Measurements from ENCODE around the gene CEL. TPM values are rescaled to one million over a fixed set of nuclear protein-coding genes. Genes with fewer than 3 reads are reported as not detected.

CEL gene
- total and polyA plus RNA-seq, 10 of the 15 experiments (the other 5 are each of a cell fraction or from before 2014, with no cell fraction given): 0.05 to 4.1 (median 0.29) TPM; not detected in 2

DNA sequence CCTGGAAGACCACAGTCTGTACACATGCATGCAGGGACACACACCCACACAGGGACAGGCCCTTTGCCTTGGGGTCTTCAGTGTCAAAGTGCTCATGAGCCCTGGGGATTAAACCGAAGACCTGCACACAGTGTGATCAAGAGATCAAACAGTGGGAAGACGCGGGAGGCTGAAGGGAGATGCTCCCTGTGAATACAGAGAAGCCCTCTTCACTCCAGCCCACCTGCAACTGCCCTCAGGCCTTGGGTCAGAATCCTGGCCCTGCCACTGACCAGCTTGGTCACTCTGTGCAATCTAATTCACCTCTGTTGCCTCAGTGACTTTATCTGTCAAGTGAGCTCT is 56.4 kb downstream of the CEL start (continued):
- TF ChIP-seq TCF3 (IDR thresholded peaks at IDR 0.05; ENCODE audit: borderline replicate concordance, insufficient read depth, low read depth, low read length) (no peak), PML (IDR thresholded peaks at IDR 0.05; ENCODE audit: low read length) (no peak)
- TF ChIP-seq, protein P1, sequence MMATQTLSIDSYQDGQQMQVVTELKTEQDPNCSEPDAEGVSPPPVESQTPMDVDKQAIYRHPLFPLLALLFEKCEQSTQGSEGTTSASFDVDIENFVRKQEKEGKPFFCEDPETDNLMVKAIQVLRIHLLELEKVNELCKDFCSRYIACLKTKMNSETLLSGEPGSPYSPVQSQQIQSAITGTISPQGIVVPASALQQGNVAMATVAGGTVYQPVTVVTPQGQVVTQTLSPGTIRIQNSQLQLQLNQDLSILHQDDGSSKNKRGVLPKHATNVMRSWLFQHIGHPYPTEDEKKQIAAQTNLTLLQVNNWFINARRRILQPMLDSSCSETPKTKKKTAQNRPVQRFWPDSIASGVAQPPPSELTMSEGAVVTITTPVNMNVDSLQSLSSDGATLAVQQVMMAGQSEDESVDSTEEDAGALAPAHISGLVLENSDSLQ (IDR thresholded peaks at IDR 0.05): no peak

DNA sequence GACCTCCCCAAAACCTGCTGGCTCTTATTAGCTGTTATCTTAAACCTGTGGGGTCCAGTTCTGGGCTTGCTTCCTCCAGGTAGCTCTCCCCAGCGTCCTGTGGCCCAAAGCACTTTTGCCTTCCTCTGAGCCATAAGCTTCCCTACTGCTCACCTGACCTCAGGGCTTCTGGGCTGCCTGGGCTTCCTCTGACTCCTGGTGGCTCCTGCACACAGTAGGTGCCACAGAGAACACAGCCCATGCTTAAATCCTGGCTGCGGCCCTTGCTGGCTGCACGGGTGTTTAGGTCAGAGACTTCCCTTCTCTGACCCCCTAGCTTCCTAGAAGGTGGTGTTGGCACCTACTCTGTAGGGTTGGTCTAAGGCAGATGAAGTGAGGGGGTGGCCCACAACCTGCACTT is 56.8 kb downstream of the CEL start:
- in situ Hi-C loops (cut with MboI): no loop called here
- DNase-seq (ENCODE audit: low read depth, low spot score): no peak
- Histone ChIP-seq H3K9ac (ENCODE audit: control insufficient read depth, insufficient read depth, low read length) (no peak overlapping the region), H4K20me1 (ENCODE audit: control insufficient read depth, insufficient read depth) (no peaks in the 10 kb centered on the region; the same call in 1 of the 2 replicates), H3K4me1 (ENCODE audit: control insufficient read depth, insufficient read depth, low read length) (peaks cover 62% of the 10 kb centered on the region), H3K9me3 (replicated peaks; ENCODE audit: control insufficient read depth, insufficient read depth, low read length) (no peaks in the 10 kb centered on the region), H3K36me3 (ENCODE audit: control insufficient read depth in 2 of 2, insufficient read depth in 2 of 2, low read length in 1 of 2) (no peaks in the 10 kb centered on the region), H3K79me2 (ENCODE audit: control insufficient read depth, insufficient read depth, low read length) (peaks cover 60% of the 10 kb centered on the region), H3K27ac (ENCODE audit: control insufficient read depth, insufficient read depth) (no peak overlapping the region), H3K27me3 (replicated peaks in 1 of 2; ENCODE audit: control insufficient read depth in 2 of 2, insufficient read depth in 2 of 2, low read length in 1 of 2) (no peaks in the 10 kb centered on the region), H3K4me3 (no peak overlapping the region), H3K4me2 (ENCODE audit: control insufficient read depth, insufficient read depth) (no peak overlapping the region), H2AFZ (ENCODE audit: control insufficient read depth, low read depth, low read length) (no peak overlapping the region)
- 81% methylated on average over 3 of the region's 3 CpGs for WGBS (ENCODE audit: insufficient coverage, insufficient replicate concordance, low lambda C conversion rate, missing lambda C conversion rate)
- ChIA-PET SMC1A (ENCODE audit: uncharacterized antibody, unreplicated experiment) (interaction anchor here (1.0 to 2.5 kb wide), 4 partner anchors 15 to 30 kb away, joined by 3 to 15 read pairs (median 8); no protein-coding TSS in a partner anchor), RAD21 (ENCODE audit: unreplicated experiment) (interaction anchor here (1.0 to 14.4 kb wide), 3 partner anchors 12 to 27 kb away, joined by 3 to 219 read pairs (median 3); no protein-coding TSS in a partner anchor), POLR2A (interaction anchor here (0.6 to 7.3 kb wide), 7 partner anchors 9 to 31 kb away, joined by 3 to 66 read pairs (median 4); no protein-coding TSS in a partner anchor), CTCF (interaction anchor here (0.6 to 22.5 kb wide), 9 partner anchors 10 to 97 kb away, joined by 3 to 401 read pairs (median 4); no protein-coding TSS in a partner anchor)
- ATAC-seq: no peak
- BruUV-seq (replicated peaks): no TSS peak
- intact Hi-C loops (cut with micrococcal nuclease; ENCODE audit: unreplicated experiment): no loop called here
- FAIRE-seq: no peak
- no peak for TF ChIP-seq KDM1A (IDR thresholded peaks at IDR 0.05; ENCODE audit: borderline replicate concordance)
- TF ChIP-seq BACH1 (IDR thresholded peaks at IDR 0.05; ENCODE audit: borderline replicate concordance): no peak
- no peak for TF ChIP-seq MEF2B (IDR thresholded peaks at IDR 0.05; ENCODE audit: partially characterized antibody, poor library complexity, severe bottlenecking)
- TF ChIP-seq, protein P1 (IDR thresholded peaks at IDR 0.05): no peak
- no peak for TF ChIP-seq NFYB (IDR thresholded peaks at IDR 0.05; ENCODE audit: insufficient read depth, low read depth, low read length)
- no peak for TF ChIP-seq SRF (IDR thresholded peaks at IDR 0.05; ENCODE audit: low read depth in 2 of 2, low read length in 2 of 2)
- no peak for TF ChIP-seq ZZZ3 (IDR thresholded peaks at IDR 0.05; ENCODE audit: control insufficient read depth, insufficient read length, low read depth)
- TF ChIP-seq, protein P2, sequence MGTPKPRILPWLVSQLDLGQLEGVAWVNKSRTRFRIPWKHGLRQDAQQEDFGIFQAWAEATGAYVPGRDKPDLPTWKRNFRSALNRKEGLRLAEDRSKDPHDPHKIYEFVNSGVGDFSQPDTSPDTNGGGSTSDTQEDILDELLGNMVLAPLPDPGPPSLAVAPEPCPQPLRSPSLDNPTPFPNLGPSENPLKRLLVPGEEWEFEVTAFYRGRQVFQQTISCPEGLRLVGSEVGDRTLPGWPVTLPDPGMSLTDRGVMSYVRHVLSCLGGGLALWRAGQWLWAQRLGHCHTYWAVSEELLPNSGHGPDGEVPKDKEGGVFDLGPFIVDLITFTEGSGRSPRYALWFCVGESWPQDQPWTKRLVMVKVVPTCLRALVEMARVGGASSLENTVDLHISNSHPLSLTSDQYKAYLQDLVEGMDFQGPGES (IDR thresholded peaks at IDR 0.05): no peak
- no peak for TF ChIP-seq CBX3 (IDR thresholded peaks at IDR 0.05; ENCODE audit: borderline replicate concordance, low read depth)
- TF ChIP-seq ZSCAN29 (IDR thresholded peaks at IDR 0.05): no peak
- no peak for TF ChIP-seq GATAD2B (conservative IDR thresholded peaks at IDR 0.05; ENCODE audit: low read depth)
- TF ChIP-seq, protein P3, sequence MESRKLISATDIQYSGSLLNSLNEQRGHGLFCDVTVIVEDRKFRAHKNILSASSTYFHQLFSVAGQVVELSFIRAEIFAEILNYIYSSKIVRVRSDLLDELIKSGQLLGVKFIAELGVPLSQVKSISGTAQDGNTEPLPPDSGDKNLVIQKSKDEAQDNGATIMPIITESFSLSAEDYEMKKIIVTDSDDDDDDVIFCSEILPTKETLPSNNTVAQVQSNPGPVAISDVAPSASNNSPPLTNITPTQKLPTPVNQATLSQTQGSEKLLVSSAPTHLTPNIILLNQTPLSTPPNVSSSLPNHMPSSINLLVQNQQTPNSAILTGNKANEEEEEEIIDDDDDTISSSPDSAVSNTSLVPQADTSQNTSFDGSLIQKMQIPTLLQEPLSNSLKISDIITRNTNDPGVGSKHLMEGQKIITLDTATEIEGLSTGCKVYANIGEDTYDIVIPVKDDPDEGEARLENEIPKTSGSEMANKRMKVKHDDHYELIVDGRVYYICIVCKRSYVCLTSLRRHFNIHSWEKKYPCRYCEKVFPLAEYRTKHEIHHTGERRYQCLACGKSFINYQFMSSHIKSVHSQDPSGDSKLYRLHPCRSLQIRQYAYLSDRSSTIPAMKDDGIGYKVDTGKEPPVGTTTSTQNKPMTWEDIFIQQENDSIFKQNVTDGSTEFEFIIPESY (IDR thresholded peaks at IDR 0.05): no peak
- TF ChIP-seq GABPA (IDR thresholded peaks at IDR 0.05; ENCODE audit: low read depth): no peak
- TF ChIP-seq HDAC6 (IDR thresholded peaks at IDR 0.05; ENCODE audit: unreplicated experiment): no peak
